Activated gamma-delta T cell (primary cell): ENCODE results near the gene MYO7B.

Experiments used
- DNase-seq: peaks from one replicate; lab custom pipeline; 2025; lab: John Stamatoyannopoulos, UW

The MYO7B gene

DNA sequence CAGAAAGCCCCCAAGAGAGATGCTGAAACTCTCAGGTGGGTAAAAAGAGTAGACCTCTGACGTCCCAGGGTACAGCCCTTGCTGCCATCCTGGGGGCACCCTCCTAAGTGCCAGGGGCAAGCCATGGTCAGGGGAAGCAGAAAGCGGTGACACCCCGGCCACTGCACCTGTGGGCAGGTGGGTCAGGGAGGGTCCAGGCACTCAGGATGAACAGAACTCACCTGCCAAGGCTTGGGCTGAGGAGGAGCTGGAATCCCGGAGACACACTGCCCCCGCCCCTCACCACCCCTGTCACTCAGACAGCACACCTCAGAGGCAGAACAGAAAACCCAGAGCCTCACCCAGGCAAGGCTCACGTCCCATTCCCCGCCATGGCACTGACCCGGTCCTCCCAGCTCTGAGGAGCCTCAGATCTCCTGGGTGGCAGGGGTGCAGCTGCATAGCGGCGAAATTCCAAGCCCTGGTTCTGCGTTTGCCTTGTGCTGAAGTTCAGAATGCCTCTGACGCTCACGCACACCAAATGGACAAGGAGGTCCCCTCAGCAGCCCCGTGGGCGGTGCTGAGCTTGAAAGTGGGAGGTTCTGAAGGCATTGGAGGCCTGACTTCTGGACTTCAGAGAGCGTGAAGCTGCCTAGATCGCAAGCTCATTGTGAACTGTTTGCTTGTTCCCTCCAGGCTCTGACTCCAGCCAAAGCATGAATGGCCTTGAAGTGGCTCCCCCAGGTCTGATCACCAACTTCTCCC is 114.7 kb downstream of the MYO7B start:
- DNase-seq: no peak

DNA sequence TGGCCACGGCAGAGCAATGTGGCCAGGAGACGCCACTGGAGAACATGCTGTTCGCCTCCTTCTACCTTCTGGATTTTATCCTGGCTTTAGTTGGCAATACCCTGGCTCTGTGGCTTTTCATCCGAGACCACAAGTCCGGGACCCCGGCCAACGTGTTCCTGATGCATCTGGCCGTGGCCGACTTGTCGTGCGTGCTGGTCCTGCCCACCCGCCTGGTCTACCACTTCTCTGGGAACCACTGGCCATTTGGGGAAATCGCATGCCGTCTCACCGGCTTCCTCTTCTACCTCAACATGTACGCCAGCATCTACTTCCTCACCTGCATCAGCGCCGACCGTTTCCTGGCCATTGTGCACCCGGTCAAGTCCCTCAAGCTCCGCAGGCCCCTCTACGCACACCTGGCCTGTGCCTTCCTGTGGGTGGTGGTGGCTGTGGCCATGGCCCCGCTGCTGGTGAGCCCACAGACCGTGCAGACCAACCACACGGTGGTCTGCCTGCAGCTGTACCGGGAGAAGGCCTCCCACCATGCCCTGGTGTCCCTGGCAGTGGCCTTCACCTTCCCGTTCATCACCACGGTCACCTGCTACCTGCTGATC is 115.4 kb downstream of the MYO7B start:
- DNase-seq: no peak

DNA sequence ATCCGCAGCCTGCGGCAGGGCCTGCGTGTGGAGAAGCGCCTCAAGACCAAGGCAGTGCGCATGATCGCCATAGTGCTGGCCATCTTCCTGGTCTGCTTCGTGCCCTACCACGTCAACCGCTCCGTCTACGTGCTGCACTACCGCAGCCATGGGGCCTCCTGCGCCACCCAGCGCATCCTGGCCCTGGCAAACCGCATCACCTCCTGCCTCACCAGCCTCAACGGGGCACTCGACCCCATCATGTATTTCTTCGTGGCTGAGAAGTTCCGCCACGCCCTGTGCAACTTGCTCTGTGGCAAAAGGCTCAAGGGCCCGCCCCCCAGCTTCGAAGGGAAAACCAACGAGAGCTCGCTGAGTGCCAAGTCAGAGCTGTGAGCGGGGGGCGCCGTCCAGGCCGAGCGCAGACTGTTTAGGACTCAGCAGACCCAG is 115.9 kb downstream of the MYO7B start:
- DNase-seq: no peak

DNA sequence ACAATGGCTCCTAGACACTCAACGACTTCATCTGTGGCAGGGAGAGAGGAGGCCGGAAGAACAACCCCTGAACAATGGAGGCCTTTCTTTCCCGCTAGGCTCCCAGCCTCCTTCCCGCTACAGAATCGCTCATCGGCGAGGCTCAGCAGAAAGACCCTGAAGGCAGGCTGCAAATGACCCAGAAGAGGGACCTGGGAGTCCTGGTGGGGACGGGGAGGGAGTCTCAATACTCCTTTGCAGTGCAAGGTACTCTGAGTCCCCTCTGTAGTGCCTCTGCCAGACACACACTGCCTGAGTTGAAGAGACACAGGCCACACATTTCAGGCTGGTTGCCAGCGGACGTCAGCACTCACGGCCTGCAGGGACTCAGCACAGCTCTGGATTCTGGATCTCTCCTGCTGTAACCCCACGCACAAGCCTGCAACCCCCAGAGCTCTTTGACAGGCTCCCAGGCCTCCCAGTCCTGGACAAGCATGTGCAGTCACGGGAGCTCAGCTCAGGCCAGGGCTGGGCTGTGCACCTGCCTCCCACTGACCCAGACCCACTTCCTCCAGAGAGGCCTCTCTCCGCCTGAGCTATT is 116.6 kb downstream of the MYO7B start:
- no peak for DNase-seq

DNA sequence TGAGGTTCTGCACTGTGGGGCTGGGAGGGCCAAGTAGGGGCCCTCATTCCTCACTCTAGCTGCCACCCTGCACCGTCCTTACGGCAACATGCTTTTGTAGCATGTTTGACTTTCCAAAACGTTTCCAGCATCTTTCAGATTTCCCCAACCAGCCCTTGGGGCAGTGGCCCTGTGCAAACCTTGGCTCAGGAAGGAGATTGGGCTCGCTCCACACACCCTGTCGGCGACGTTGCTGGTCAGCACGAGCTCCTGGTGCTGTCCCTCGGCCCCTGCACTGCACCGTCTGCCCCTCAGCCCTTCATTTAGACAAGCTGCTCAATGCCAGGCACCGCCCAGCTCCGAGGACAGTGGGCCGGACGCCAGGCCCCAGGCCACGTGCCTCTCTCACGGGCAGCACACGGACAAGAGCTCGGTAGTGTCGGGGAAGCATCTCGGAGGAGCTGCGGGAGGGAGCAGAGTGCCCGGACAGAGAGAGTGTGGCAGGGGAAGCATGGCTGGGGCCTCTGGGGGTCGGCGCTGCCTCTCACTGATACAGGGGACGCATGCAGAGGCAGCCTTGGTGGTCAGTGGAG is 117.4 kb downstream of the MYO7B start:
- DNase-seq: no peak

DNA sequence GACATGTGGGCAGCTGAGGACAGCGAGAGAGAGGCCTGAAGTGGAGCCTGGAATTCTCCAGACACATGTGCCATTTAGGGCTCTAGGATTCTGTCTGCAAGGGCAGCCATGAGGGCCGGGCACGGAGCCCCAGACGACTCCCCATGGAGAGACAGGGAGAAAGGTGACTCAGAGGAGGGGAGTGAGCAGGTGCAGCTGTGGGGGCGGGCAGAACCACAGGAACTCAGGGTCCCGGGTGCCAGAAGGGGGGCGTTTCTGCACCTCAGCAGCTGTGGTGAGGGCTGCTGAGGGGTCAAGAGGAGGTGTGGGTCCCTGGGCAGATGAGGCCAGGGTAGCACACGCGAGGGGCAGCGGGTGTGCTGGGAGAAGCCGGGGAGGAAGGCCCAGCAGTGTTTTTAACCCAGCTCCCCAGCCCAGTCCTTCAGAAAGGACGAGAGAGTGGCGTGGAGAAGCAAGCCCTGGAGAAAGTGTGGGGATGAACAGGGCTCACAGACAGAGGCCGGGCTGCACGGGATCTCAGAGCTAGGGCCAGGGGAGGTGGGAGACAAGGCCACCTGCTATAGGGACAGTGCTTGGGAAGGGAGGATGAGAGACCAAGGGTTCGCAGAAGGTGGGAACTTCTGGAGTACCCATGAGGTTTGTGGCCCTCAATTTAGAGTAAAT is 118.1 kb downstream of the MYO7B start:
- DNase-seq: no peak

DNA sequence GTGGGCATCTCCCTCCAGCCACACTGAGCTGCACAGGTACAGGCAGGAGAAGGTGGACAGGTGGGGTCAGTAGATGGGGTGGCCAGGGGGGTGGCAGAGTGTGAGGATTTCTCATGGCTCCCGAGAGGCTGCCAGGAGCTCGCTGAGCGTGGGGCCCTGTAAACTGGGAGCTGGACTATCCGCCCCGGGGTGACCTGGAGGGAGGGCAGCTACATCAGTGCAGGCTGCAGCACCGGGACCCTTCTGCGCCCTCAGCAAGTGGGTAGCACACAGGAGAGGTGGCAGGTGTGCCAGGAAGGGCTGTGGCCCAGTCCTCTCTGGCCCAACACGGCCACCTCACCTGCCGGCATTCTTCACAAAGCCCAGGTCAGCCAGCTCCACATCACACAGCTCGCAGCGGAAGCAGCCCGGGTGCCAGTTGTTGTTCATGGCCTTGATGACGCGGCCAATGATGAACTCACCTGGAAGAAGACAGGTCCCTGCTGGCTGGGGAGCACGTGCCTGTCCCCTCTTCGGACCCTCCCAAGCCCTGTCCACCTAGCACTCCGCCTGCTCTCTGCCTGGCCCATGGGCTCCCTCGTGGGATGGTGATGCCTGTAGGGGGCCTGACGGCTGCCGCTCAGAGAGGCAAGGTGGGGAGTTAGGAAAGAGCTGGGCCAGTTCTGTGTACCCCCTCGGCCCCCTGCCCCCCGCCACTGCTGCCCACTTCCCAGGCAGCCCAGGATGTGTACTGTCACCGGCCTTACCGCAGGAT is 118.8 kb downstream of the MYO7B start:
- no peak for DNase-seq

DNA sequence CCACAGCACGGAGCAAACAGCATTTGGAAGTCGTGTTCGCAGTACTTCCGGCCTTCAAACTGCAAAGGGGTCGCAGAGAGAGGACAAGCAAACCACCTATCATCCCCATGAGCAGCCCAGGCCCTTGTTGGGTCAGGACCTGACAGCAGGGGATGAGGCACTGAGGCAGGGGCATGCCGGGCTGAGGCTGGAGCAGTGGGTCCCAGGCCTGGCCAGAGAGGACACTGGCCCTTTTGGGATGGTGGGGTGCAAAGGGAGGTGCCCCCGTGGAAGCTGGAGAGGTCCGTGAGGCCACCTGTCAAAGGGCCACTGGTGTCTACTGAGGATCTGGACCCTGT is 119.3 kb downstream of the MYO7B start:
- no peak for DNase-seq

DNA sequence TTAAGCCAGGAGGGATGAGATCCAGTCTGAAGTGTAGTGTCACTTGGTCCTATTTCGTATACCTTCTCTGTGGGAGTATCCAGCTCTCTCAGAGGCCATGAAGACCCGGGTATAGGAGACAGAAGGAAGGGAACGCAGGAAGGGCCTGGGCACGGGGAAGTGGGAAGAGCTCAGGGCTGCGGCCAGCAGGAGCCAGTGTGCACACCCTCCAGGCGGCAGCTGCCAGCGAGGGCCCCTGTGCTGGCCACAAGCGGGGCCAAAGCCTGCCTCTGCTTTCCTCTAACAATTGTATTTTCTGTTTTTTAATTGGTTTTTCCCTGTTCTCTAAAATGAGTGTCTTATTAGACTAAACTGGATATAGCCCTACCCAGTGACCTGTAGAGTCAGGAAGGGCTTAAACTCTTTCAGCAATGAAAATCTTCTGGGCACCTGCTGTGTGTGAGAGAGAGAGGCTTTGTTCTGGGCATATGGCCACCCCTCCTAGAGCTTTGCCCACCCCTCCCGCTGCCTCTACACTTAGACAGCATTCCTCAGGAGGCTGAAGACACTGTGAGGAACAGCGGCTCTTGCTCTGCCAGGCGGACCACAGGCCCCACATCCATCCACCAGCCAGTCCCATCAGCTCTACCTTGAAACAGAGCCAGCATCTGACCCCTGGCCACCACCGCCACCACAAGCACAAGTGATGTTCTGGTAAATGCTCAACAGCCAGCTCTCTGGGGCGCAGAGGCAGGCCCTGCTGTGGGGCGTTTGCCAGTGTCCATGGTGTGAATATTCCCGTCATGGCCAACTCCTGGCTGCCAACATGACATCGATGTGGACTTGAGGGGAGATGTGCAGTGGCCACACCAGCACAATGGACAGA is 120.0 kb downstream of the MYO7B start:
- DNase-seq: no peak

DNA sequence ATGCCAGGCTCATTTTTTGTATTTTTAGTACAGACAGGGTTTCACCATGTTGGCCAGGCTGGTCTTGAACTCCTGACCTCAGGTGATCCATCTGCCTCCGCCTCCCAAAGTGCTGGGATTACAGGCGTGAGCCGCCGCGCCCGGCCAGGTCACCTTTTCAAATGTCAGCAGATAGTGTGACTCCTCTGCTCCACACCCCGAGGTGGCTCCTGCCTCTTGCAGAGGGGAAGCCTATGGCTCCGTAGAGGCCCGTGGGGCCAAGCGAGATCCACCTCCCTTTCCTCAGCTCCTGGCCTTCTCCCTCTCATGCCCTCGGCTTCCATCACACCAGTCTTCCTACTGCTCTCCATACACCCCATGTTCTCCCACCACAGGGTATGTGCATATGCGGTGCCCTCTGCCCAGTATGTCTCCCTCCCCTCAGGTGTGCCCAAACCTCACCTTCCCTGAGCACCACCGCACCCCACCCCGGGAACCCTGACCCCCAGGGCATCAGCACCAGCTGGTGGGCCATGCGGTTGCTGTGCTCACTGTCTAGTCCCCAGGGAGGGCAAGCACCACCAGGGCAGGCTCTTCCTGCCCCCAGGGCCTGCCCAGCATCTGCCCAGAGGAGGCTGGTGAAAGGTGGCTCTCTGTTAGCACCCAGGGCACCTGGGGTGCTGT is 121.2 kb downstream of the MYO7B start:
- no peak for DNase-seq

DNA sequence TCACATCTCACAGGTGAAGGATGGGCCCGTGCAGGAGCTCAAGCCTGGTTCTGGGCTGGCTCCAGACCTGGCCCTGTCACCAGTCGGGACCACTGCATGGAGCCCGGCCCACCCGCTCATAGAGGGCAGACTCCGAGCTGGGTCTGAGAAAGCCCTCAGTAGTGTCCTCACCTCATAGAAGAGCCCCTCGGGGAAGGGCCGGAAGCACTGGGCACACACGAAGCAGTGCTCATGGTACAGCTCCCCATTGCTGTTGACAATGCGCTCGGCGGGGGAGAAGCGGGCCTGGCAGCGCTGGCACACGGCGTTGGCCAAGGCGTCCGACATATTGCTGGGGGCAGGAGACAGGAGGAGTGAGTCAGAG is 121.7 kb downstream of the MYO7B start:
- no peak for DNase-seq

DNA sequence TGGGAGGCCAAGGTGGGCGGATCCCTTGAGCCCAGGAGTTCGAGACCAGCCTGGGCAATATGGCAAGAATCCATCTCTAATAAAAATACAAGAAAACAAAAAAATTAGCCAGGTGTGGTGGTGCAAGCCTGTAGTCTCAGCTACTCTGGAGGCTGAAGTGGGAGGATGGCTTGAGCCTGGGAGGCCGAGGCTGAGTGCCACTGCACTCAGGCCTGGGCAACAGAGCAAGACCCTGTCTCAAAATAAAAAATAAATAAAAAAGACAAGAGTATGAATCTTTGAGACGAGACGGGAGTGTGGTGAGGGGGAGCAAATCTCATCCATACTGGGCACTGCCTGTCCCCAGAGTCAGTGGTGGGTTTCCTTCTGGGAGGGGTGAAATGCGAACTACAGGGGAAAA is 122.7 kb downstream of the MYO7B start:
- DNase-seq: no peak

DNA sequence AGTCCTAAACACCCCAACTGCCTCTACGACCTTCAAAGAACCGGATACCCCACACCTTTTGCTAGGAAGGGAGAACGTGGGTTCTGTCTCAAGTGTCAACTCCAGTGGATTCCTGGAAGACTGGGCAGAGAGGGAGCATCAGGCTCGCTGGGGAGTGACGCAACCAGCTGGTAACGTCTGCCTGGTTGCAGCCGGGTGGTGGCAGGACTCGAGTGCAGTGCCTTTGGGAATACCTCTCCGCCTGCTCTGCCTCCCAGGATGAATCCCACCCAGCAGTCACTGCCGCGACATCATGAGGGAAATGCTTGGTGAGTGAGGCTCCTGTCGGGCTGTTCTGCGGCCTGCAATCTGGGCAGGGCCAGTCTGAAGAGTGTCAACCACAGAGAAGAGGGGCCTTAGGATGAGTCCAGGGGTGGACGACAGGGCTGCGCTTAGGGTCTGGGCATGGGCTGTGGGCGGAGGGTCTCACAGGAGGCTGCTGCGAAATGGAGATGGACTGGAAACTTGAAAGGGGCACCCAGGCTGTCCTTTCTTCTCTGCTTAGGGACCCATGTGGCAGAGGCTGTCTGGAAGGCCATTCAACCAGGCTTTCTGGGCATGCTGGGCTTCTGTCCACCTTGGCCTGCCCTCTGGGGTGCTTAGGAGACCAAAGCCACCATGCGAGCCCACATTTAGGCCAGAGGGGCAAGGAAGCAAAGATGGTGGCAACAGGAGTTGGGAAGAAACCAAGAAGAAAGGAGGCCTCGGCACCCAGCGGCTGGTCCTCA is 123.3 kb downstream of the MYO7B start:
- DNase-seq: no peak

DNA sequence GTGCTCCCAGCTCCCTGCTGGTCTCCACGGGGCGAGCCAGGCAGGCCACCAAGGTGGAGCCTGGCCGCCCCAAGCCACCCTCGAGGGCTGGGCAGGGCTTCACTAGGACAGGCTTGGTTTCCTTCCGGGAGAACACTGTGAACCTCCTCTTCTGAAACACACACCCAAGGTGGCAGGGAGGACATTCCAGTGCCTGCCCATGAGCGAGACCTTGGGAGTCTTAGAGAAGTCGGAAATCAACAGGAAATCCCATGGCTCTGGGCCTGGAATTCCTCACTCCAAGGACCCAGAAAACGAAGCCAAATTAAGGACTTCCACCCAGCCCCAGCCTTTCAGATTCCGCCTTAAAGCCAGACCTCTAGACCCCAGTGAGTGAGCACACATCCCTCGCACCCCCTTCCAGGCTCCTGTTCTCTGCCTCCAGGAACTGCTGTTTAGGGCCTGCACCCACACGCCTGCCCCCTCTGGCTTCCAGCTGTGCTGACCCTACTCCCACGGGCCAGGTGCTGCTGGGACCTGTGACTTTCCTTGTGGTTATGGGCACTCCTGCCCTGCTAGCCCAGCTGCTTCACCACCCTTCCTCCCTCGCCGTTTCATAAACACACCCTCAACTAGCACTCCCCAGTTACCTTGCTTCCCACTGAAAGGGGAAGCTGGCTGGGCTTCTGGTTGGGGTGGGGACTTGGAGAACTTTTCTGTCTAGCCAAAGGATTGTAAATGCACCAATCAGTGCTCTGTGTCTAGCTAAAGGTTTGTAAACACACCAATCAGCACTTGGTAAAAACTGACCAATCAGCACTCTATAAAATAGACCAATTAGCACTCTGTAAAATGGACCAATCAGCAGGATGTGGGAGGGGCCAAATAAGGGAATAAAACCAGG is 124.2 kb downstream of the MYO7B start:
- DNase-seq: no peak

DNA sequence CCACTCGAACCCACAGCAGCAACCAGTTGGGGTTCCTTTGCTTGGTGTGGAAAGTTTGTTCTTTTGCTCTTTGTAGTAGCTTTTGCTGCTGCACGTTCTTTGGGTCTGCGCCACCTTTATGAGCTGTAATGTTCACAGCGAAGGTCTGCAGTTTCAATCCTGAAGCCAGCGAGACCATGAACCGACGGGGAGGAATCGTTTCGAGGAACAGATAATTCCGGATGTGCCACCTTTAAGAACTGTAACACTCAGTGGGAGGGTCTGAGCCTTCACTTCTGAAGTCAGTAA is 124.8 kb downstream of the MYO7B start:
- no peak for DNase-seq

DNA sequence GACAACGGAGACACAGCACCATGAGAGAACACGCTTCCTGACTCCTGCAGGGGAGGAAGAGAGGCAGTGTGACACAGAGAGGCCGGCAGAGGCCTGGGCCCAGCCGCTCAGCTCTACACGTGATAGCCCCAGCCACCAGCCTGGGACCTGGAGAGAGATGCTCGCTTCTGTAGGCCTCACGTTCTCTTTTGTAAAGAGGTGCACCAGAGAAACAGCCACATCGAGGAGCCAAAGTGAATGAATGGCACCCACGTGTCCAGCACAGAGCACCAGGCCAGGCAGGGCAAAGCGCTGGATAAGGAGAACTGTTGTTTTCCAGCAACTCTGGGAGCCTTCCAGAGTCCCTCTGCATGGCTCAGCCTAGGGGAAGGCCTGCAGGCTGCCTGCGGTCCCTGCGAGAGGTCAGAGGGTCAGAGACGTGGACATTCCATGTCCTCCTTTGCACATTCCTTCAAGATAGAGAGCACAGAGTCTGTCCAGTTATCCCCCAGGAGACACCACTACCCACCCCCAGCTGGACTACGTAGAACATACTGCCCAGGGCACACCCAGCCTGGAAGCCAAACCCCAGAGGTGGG is 125.7 kb downstream of the MYO7B start:
- no peak for DNase-seq

DNA sequence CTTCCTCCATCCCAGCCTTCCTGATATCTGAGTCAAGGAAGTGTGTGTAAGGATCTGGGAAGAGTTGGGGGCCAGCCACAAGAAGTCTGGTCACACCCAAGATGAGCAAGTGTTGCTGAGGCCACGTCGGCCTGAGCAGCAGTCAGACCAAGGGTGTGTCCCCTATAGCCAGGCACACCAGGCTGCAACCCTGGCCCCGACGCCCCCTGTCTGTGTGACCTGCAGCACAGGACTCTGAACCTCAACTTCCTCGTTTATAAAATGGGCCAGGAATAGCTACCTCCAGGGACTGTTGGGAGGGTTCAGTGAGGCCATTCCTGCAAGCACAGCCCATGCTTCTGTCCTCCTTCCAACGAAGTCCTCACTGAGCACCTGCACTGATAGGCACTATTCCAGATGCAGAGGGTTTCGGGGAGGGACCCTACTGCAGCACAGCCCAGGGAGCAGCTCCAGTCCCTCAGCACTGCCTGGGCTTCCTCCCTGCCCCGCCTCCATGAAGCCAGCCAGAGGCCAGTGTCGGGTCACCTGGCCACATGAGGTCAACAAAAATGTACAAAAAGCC is 126.5 kb downstream of the MYO7B start:
- DNase-seq: no peak

DNA sequence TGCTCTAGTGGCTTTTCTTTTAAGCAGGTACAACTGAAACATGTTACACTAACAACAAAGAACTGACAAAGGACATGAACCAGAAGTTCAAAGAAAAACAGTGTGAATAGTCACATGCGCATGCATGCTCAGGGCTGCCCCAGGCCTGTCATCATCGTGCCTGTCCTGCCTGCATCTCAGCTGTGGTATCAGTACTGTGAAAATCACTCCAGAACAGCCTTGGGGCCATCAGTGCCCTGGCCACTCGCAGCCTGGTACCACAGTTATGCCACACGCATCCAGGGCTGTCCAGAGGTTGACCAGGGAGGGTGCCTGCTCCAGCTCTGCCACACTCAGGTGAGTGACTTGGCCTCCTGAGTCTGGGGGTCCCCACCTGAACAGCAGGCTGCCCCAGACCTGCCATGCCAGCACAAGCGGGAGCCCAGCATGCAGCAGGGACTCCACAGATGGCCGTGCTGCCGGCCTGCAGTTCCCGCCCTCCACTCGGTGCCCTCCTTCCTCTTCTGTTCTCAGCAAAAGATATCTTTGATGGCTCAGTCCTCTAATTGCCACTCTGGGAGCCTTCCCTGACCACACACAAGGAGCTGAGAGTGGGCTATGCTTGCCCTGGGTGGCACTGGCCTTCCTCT is 127.6 kb downstream of the MYO7B start:
- no peak for DNase-seq
